Activated CD4-positive, CD25-positive, alpha-beta regulatory T cell treated with anti-CD3 and anti-CD28 coated beads, Interleukin-2, amount 50 U/mL, for 24 hours (primary cell): ENCODE measurements around the gene MFF.
"Not testable (repeated sequence)": the region's sequence is repeated elsewhere in the genome, so short reads cannot be mapped to it uniquely, and the experiment has no call there.

ENCODE experiments used
- ATAC-seq, 2 donors: fragments of 150-1000 bp; cut with Tn5 transposase; one replicate each; pipeline ENCODE4 v1.10.0; 2021; ENCODE audit warnings: mild to moderate bottlenecking in 1 of 2, moderate library complexity in 1 of 2

Gene MFF

DNA sequence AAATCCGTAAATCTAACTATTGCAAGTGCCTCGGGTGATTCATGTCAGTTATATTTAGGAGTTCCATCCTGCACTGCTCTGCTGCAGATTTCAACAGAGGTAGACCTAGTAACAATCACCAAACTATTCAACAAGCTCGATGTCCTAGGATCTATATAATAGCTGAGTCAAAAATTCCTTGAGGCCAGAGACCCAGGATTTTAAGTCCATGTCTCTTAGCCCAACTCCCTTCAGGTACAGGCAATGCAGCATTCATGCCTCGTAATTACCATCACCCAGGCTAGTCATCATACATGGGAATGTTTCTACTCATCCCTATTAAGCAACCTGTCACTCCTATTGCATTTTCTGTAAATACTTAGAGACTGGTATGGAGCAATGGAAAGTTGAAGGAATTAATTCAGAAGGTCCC, 53.3 kb downstream of the MFF start:
- ATAC-seq: no peak

DNA sequence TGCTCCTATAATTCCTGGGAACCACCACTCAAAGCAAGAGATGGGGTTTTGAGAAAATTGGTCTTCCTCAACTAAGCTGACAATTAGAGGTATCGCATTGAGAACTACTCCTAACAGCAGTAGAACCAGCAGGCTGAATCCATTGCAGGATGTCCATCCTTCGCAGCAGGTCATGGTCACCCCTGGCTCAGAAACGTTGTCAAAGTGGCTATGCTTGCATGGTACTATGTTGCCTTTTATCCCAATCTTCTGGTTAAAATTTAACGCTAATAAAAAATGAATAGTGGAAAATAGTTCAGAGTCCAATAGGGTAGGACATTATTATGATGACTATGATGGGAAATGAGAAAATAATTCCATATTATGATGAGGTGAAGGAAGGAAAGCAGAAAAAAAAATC, 54.0 kb downstream of the MFF start, which contains the start of gene TM4SF20:
TM4SF20 (minus strand) TSS at position 212 of the 400 bp plus-strand sequence; CDS start at position 174, 38 bp downstream.
- no peak for ATAC-seq

DNA sequence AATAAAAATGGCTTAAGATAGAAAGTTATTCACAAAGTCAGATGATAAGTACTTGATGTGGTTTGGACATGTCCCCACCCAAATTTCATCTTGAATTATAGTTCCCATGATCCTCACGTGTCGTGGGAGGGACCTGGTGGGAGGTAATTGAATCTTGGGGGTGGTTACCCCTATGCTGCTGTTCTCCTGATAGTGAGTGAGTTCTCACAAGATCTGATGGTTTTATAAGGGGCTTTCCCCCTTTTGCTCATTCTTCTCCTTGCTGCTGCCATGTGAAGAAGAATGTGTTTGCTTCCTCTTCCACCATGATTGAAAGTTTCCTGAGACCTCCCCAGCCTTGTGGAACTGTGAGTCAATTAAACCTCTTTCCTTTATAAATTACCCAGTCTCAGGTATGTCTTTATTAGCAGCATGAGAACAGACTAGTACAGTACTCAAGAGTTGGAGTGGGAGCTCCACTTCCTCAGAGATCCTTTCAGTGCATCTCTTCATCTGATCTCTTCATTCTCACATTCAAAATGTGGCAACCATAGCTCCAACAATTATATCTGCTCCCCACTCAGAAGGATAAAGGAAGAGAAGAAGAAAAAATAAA, 57.3 kb downstream of the MFF start:
- ATAC-seq: peak in 1 of 2 donors; percentile 21

DNA sequence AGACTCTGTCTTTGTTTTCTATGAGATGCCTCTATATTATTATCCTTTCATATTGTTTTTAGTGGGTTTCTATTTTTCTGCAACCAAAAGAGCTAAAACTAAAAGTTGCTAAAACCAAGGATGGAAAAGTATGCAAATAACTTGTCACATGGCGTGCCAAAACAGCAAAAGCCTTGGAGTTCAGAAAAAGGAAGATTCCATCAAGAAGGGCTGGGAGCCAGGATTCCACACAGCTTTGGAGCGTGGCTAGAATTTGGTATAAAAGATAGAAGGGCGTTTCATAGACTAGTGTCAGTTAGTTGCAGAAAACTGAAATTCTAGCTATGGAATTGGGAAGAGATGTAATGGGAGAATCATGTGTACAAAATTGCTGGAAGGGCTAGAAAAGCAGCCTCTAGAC, 58.6 kb downstream of the MFF start:
- no peak for ATAC-seq

DNA sequence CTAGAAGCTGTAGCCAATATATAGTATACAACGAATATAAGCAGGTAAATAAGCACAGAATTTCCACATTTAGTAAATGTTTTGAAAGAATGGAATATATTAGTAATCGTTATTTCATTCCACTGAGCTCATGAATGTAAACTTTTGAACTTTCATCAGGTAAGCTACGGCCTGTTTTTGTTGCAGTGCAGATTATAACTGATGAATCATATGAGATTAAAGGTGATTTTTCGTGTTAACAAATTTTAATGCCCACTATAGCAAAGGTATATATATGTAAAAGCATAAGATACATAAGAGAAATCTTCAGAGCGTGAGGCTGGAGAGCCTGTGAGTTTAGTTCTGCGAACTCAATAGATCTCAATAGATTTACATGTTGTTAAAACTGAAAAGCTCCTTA, 61.6 kb downstream of the MFF start:
- ATAC-seq: peak; percentile 36 to 52

DNA sequence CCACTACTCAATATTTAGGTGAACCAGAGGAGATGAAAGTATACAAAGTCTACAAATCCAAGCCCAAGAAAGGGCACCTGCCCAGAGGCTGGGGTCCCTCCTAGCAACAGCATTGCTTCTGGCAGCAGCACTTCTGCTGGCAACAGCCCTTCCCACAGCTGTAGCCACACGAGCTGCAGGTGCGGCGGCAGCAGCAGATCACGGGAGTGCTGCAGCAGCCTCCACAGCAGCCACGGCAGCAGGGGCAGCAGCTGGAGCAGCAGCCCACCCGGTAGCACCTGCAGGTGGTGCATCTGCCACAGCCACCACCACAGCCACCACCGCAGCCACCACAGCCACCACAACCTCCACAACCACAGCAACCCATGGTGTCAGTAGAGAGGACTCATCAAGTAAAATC, 62.5 kb downstream of the MFF start, which contains the start of gene SCYGR1:
SCYGR1 (minus strand) TSS at position 367 of the 400 bp plus-strand sequence; CDS start at position 367, 0 bp downstream.
- ATAC-seq: not testable (repeated sequence)

DNA sequence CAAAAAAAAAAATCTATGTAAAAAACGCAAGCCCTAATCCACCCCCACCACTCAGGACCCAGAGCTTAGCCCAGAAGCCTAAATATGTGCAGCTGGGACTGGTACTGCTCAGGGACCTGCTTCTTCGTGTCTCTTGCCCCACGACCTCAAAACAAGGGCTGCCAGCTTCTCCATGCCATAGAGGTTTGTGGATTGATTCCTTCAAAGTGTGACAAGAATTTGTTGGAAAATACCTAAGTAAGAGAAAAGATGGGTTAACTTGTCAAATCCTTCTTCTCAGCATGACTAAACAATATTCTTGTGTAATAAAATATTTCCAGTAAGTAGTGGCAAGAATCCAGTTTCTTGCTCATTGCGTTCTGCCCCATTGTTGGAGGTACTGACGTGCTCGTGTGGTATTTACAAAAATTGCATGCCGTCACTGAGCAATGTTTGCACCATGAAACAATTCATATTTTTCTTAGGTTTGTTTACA, 63.5 kb downstream of the MFF start:
- ATAC-seq: no peak

DNA sequence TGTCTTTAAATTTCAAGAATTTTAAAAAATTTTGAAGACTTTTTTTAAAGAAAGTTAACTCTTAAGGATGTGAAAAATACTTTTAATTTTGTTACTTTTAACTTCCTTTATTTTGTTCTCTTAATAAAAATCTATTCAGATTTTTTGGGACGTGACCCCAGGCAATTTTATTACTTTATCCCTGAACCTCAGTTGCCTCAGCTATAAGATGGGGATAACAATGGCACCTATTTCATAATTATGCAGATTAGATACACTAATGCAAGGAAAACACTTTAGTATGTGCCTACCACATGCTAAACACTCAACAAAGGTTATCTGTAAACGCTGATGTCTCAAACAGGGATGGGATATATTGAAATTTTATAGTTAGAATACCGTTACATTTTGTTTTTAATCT, 64.2 kb downstream of the MFF start:
- ATAC-seq: no peak

DNA sequence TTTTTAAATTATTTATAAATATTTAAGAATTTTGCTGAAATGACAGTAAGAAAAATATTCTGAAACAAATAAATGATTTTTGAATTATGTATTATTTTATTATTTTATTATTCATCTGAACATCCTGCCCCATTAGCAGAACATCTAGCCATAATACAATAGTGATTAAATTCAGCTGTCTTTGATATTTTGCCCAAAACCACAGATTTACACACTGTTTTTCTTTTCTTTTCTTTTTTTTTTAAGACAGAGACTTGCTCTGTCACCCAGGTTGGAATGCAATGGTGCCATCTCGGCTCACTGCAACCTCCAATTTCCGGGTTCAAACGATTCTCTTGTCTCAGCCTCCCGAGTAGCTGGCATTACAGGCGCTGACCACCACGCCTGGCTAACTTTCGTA, 64.6 kb downstream of the MFF start:
- no peak for ATAC-seq

DNA sequence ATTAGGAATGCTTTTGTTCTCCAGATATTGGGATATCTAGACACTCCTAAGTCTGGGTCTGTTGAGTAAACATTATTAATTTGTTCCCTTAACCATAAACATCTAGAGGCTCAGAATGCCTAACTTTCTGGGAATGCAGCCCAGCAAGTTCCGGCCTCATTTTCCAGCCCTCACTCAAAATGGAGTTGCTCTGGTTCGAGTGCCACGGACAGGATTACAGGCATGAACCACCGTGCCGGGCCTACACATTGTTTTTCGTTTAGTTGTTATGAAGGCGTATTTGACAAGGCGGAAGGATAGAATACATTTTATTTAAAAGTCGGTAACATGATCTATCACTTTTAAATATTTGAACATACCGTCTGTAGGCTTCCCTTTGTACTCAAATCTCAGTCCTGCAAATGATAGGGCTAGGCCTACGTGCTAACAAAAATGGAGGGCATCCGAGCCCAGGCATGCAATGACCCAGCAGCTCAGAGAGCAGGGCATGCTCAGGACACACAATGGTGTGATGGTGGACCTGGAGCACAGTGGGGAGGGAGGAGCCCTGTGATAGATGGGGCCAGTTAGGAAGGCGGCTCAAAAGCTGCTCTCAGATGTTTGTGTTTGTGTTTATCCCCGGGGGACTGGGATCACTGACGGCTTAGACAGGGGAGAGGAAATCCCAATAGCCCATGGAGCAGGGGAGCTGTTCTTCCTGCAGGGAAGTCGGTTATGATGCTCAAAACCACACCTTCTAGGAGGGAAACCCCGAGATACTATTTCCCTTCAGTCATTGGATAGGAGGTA, 65.6 kb downstream of the MFF start:
- no peak for ATAC-seq

DNA sequence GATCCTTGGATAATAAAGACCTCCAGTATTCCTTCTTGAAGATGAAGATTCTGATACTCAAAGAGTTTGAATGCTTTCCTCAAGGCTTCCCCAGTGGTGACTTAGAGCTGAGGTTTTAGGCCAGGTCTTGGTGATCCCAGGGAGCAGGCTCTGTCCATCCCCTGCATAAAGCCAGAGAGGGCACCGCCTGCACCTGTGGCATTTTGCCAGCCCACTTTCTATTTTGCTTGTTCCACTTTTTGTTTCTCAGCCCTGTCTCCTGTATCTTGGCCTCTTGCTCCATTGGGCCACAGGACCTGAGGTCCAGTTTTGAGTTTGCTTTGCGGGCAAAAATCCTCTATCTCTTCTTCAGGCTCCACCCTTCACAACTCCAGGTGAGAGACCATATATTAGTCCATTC, 69.3 kb downstream of the MFF start:
- no peak for ATAC-seq

DNA sequence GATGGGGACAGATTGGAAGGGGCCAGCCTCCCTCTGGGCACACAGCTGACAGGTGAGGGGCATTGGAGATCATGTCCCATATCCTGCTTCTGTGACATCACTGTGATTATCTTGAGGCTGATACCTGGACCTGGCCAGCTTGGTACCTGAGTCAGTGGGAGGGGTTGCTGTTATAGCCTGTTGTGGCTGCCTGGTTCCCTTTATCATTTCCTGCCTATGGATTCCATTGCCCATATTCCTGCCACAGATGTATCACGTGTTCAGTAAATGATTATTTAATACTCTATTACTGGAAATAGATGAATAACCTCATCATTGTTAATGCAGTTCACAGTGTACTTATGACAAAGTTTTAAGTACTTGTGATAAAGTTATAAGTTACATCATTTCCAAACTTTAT, 70.5 kb downstream of the MFF start:
- ATAC-seq: no peak

DNA sequence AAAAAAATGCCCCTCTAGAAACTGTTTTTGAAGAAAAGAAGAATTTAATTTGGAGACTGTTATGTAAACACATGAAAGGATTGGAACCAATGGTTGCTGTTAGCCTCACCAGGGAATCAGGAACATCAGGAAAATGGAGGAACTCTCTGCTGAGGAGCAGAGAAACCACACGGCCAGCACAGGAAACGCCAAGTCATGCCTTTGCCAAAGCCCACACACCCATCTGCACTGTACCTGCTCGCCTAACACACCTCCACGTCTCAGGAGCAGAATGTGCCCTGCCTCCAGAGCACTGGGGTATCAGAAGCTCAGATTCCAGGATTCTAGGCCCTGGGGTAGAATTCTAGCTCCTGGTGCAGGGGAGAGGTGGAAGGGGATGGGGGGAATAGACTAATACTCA, 72.5 kb downstream of the MFF start:
- ATAC-seq: no peak

DNA sequence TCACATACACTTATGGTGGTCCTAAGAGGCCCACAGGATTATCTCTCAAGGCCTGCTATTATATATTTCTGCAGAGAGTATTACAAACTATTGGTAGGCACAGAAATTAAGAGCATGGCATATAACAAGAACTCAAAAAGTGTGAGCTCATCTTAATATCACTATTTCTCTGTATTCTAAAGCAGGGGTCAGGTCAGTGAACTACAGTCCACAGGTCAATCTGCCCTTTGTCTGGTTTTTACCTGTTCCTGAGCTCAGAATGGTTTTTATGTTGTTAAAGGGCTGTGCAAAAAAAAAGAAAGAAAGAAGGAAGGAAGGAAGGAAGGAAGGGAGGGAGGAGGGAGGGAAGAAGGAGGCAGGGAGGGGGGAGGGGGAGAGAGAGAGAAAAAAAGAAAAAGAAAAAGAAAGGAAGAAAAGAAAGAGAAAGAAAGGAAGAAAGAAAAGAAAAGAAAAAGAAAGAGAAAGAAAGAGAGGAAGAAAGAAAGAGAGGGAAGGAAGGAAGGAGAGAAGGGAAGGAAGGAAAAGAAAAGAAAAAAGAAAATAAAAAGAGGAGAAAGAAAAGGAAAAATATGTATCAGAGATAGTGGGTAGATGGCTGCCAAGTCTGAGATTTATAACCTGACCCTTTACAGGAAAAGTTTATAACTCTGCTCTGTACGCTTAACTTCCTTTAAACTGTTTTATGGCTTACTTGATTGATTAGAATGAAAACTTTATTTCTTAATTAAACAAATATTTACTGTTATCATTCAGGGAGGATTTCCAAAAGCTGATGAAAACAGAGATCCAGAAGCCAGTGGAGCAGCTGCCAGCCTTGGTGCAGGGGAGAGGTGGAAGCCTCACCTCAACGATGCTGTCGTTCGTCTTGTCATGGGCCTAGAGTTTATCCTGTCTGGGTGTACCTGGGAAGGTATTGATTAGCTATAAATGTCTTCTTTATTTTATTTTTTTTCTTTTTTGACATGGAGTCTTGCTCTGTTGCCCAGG, 73.9 kb downstream of the MFF start:
- no peak for ATAC-seq

DNA sequence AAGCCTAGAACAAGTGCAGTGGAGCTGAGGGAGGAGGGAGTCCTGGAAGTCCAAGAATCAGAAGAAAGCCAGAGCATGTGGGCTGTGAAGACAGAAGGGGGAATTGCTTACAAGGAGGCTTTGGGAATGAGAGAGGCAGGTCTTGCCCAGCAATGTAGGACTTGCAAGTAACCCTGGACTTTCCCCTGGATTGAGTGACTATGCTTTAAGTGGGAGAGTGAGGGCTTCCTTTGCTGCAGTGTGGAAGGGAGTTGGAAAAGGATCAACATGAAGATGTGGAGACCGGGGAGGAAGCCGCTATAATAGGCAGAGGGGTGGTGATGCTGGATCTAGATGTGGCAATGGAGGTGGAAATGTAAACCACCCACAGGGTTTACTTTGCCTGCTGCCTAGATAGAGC, 76.5 kb downstream of the MFF start:
- ATAC-seq: no peak

DNA sequence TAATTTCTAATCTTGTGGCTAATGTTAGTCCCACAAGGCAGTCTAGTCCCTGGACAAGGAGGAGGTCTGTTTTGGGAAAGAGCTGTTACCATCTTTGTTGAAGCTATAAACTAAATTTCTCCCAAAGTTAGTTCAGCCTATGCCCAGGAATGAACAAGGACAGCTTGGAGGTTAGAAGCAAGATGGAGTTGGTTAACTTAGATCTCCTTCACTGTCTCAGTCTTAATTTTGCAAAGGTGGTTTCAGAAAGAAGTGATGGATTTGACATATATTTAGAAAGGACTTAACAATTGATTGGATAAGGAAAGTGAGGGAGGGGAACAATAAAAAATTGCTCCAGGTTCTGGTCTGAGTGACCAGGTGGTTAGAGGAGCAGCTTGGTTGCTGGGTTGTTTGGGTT, 77.3 kb downstream of the MFF start:
- no peak for ATAC-seq

DNA sequence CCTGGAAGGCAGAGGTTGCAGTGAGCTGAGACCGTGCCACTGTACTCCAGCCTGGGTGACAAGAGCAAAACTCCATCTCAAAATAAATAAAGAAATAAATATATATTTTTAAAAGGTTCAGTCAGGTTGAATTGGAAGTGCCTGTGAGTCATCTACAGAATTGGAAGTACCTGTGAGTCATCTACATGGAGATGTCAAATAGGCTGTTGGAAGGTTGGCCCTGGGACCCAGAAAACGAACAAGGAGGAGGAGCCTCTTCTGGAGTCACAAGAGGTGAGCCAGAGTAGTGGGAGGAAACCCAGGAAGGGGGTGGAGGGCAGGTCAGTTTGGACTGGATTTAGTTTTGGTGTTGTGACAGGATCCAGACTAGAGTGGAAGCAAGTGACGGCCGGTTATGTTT, 77.9 kb downstream of the MFF start:
- peak in 1 of 2 donors; percentile 38 for ATAC-seq

DNA sequence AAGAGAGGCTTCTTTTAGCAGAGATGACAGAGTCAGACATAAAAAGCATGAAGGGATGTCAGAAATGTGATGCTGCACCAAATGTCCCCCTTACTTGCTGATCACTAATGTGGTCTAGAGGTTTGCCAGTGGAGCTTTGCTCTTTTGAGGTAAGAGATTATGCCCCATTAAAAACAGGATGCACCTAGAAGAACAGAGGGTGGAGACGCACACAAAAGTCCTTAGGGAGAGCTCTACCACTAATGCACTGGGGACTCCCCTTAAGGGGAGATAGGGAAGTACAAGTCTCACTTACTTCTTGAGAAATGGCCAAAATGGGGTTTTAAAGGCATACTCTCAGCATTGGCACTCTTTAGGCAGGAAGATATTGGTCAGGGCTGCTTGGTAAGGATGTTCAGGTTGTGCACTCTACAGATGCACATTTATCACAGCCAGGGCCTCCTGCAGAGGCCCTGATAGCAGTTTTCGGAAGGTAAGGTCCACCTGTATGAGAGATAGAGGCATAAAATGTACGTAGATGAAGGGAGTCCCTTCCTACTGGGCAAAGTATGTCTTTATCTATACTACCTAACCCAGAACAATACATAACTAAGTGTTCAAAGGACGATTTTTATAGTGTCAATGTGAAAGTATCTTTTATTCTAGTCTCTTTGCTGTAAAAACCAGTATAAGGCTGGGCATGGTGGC, 79.7 kb downstream of the MFF start:
- no peak for ATAC-seq

DNA sequence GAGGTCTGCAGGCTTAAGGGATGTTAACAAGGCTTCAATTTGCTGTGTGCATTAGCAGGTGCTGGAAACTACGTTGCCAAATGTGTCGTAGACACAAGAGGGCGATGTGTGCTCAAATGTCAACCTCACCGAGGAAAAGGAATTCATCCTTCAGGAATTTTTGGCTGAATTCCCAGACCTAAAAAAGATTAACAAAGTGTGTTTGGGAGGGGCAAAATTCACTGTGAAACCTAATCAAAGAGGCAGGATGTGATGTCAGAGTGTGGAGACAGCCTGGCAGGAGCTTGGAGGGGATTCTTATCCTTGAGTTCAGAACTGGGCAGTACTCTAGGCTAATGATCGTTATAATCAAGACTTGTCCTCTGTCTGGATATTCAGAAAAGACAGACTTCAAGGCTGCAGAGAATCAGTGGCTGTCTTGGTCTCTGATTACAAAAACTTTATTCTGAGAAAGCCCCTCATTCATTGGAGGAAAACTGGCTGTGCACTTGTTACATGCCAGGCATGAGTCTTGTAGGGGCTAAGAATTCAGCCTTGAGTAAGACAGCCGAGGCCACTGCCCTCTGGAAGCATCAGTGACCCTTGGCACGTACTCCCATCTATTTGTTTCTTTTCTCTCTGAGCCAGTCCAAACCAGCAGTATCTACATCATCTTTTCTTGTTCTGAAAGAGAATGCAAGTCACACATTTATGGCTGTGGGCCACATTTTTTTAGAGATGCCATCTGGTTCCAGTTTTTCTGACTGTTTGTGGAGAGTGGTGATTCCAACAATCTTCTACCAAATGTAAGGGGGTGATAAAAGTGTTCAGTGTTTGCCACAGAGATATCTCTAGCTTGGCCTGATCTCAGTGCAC, 81.4 kb downstream of the MFF start:
- ATAC-seq: no peak
